ENCODE results near the gene OSM.

OSM gene

GRCh38 chr22:30289141-30289979 is 22.7 kb upstream of the OSM start, which contains the start of gene CASTOR1 (continued):
- TF ChIP-seq ZBTB48 (tag by site-specific recombination; IDR thresholded peaks at IDR 0.05) (no peak), ZNF2 (tag by site-specific recombination; IDR thresholded peaks at IDR 0.05) (no peak), ZNF707 (tag by site-specific recombination; IDR thresholded peaks at IDR 0.05) (no peak), SCRT1 (tag by site-specific recombination; IDR thresholded peaks at IDR 0.05; ENCODE audit: borderline replicate concordance) (no peak), IKZF3 (tag by site-specific recombination; IDR thresholded peaks at IDR 0.05) (peak; percentile 92), FEZF1 (tag by site-specific recombination; IDR thresholded peaks at IDR 0.05) (no peak), ZIC2 (tag by site-specific recombination; IDR thresholded peaks at IDR 0.05) (0 out of 2 replicates have a peak, but pooled peaks have one; percentile 33), ZNF19 (tag by site-specific recombination; IDR thresholded peaks at IDR 0.05; ENCODE audit: low read depth) (no peak), ZNF26 (tag by site-specific recombination; IDR thresholded peaks at IDR 0.05) (no peak), ZNF621 (tag by site-specific recombination; IDR thresholded peaks at IDR 0.05) (no peak), ZNF785 (tag by site-specific recombination; IDR thresholded peaks at IDR 0.05) (no peak), ZNF777 (tag by site-specific recombination; IDR thresholded peaks at IDR 0.05; ENCODE audit: borderline replicate concordance) (no peak), ZNF398 (tag by site-specific recombination; IDR thresholded peaks at IDR 0.05) (peak; percentile 14; the same call in 1 of the 2 replicates), ZNF580 (tag by site-specific recombination; IDR thresholded peaks at IDR 0.05) (no peak), ZNF366 (tag by site-specific recombination; conservative IDR thresholded peaks at IDR 0.05) (peak; percentile 37), ZNF701 (tag by site-specific recombination; IDR thresholded peaks at IDR 0.05) (no peak), EGR2 (tag by site-specific recombination; IDR thresholded peaks at IDR 0.05; ENCODE audit: low read depth) (0 out of 2 replicates have a peak, but pooled peaks have one; percentile 12), ZNF560 (tag by site-specific recombination; IDR thresholded peaks at IDR 0.05; ENCODE audit: borderline replicate concordance) (no peak), ZNF664 (tag by site-specific recombination; IDR thresholded peaks at IDR 0.05) (no peak), ELK4 (IDR thresholded peaks at IDR 0.05; ENCODE audit: borderline replicate concordance, low read depth, low read length) (no peak), ZNF555 (tag by site-specific recombination; conservative IDR thresholded peaks at IDR 0.05) (no peak), ZNF501 (tag by site-specific recombination; IDR thresholded peaks at IDR 0.05) (no peak)
- TF ChIP-seq, protein P1, sequence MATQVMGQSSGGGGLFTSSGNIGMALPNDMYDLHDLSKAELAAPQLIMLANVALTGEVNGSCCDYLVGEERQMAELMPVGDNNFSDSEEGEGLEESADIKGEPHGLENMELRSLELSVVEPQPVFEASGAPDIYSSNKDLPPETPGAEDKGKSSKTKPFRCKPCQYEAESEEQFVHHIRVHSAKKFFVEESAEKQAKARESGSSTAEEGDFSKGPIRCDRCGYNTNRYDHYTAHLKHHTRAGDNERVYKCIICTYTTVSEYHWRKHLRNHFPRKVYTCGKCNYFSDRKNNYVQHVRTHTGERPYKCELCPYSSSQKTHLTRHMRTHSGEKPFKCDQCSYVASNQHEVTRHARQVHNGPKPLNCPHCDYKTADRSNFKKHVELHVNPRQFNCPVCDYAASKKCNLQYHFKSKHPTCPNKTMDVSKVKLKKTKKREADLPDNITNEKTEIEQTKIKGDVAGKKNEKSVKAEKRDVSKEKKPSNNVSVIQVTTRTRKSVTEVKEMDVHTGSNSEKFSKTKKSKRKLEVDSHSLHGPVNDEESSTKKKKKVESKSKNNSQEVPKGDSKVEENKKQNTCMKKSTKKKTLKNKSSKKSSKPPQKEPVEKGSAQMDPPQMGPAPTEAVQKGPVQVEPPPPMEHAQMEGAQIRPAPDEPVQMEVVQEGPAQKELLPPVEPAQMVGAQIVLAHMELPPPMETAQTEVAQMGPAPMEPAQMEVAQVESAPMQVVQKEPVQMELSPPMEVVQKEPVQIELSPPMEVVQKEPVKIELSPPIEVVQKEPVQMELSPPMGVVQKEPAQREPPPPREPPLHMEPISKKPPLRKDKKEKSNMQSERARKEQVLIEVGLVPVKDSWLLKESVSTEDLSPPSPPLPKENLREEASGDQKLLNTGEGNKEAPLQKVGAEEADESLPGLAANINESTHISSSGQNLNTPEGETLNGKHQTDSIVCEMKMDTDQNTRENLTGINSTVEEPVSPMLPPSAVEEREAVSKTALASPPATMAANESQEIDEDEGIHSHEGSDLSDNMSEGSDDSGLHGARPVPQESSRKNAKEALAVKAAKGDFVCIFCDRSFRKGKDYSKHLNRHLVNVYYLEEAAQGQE (tag by site-specific recombination; IDR thresholded peaks at IDR 0.05) = no peak
- TF ChIP-seq, protein P2, sequence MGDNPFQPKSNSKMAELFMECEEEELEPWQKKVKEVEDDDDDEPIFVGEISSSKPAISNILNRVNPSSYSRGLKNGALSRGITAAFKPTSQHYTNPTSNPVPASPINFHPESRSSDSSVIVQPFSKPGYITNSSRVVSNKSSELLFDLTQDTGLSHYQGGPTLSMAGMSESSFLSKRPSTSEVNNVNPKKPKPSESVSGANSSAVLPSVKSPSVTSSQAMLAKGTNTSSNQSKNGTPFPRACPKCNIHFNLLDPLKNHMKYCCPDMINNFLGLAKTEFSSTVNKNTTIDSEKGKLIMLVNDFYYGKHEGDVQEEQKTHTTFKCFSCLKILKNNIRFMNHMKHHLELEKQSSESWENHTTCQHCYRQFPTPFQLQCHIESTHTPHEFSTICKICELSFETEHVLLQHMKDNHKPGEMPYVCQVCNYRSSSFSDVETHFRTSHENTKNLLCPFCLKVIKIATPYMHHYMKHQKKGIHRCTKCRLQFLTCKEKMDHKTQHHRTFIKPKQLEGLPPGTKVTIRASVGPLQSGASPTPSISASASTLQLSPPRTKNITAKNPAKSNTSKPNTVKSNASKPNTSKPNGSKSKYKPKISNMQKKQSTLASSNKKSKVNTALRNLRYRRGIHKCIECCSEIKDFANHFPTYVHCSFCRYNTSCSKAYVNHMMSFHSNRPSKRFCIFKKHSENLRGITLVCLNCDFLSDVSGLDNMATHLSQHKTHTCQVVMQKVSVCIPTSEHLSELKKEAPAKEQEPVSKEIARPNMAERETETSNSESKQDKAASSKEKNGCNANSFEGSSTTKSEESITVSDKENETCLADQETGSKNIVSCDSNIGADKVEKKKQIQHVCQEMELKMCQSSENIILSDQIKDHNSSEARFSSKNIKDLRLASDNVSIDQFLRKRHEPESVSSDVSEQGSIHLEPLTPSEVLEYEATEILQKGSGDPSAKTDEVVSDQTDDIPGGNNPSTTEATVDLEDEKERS (tag by site-specific recombination; IDR thresholded peaks at IDR 0.05) = no peak
- TF ChIP-seq, protein P3, sequence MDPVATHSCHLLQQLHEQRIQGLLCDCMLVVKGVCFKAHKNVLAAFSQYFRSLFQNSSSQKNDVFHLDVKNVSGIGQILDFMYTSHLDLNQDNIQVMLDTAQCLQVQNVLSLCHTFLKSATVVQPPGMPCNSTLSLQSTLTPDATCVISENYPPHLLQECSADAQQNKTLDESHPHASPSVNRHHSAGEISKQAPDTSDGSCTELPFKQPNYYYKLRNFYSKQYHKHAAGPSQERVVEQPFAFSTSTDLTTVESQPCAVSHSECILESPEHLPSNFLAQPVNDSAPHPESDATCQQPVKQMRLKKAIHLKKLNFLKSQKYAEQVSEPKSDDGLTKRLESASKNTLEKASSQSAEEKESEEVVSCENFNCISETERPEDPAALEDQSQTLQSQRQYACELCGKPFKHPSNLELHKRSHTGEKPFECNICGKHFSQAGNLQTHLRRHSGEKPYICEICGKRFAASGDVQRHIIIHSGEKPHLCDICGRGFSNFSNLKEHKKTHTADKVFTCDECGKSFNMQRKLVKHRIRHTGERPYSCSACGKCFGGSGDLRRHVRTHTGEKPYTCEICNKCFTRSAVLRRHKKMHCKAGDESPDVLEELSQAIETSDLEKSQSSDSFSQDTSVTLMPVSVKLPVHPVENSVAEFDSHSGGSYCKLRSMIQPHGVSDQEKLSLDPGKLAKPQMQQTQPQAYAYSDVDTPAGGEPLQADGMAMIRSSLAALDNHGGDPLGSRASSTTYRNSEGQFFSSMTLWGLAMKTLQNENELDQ (tag by site-specific recombination; IDR thresholded peaks at IDR 0.05; ENCODE audit: low read depth) = no peak
